ENCODE results near the gene NPIPA7.
"Not testable (repeated sequence)": the region's sequence is repeated elsewhere in the genome, so short reads cannot be mapped to it uniquely, and the experiment has no call there.

Gene NPIPA7

GRCh38 chr16:16378840-16379239 is at the start of gene NPIPA7:
Gene NPIPA7, plus strand, starts transcription at chr16:16379140. Its CDS starts 105 bp downstream, at chr16:16379245.
- not testable (repeated sequence) for H3K27ac ChIP-seq

GRCh38 chr16:16331466-16331865 is 47.5 kb upstream of the NPIPA7 start:
- H3K27ac ChIP-seq, result not testable (repeated sequence)

GRCh38 chr16:16357556-16357955 is 21.4 kb upstream of the NPIPA7 start:
- not testable (repeated sequence) for H3K27ac ChIP-seq

- not testable (repeated sequence) for H3K27ac ChIP-seq
Measured at GRCh38 chr16:16358539-16359240, 20.2 kb upstream of the NPIPA7 start.

GRCh38 chr16:16363595-16363994 is 15.3 kb upstream of the NPIPA7 start:
- not testable (repeated sequence) for H3K27ac ChIP-seq

GRCh38 chr16:16364100-16364499 is 14.8 kb upstream of the NPIPA7 start:
- not testable (repeated sequence) for H3K27ac ChIP-seq

GRCh38 chr16:16364701-16365100 is 14.2 kb upstream of the NPIPA7 start:
- H3K27ac ChIP-seq, result not testable (repeated sequence)

- not testable (repeated sequence) for H3K27ac ChIP-seq
Measured at GRCh38 chr16:16365319-16365718, 13.6 kb upstream of the NPIPA7 start.

GRCh38 chr16:16365851-16366250 is 13.1 kb upstream of the NPIPA7 start:
- not testable (repeated sequence) for H3K27ac ChIP-seq

- H3K27ac ChIP-seq, result not testable (repeated sequence)
Measured at GRCh38 chr16:16366552-16367284, 12.2 kb upstream of the NPIPA7 start.

GRCh38 chr16:16367285-16367628 is 11.7 kb upstream of the NPIPA7 start:
- H3K27ac ChIP-seq, result not testable (repeated sequence)

- H3K27ac ChIP-seq, result not testable (repeated sequence)
Measured at GRCh38 chr16:16369081-16369856, 9.7 kb upstream of the NPIPA7 start.

- H3K27ac ChIP-seq, result not testable (repeated sequence)
Measured at GRCh38 chr16:16371136-16371735, 7.7 kb upstream of the NPIPA7 start.

GRCh38 chr16:16374192-16374591 is 4.7 kb upstream of the NPIPA7 start:
- not testable (repeated sequence) for H3K27ac ChIP-seq

- H3K27ac ChIP-seq, result not testable (repeated sequence)
Measured at GRCh38 chr16:16399685-16400084, 20.7 kb downstream of the NPIPA7 start.

- not testable (repeated sequence) for H3K27ac ChIP-seq
Measured at GRCh38 chr16:16402333-16402732, 23.4 kb downstream of the NPIPA7 start.

GRCh38 chr16:16404283-16404682 is 25.3 kb downstream of the NPIPA7 start:
- not testable (repeated sequence) for H3K27ac ChIP-seq

GRCh38 chr16:16405421-16405820 is 26.5 kb downstream of the NPIPA7 start:
- not testable (repeated sequence) for H3K27ac ChIP-seq

GRCh38 chr16:16408430-16408829 is 29.5 kb downstream of the NPIPA7 start:
- H3K27ac ChIP-seq, result not testable (repeated sequence)

GRCh38 chr16:16413773-16414172 is 34.8 kb downstream of the NPIPA7 start:
- not testable (repeated sequence) for H3K27ac ChIP-seq

GRCh38 chr16:16417071-16417470 is 38.1 kb downstream of the NPIPA7 start:
- H3K27ac ChIP-seq, result not testable (repeated sequence)

- H3K27ac ChIP-seq, result not testable (repeated sequence)
Measured at GRCh38 chr16:16417914-16418544, 39.1 kb downstream of the NPIPA7 start.

Data from C4-2B (cell line).